NCI-H2107 (cell line): ENCODE data around the gene PIBF1.

ENCODE experiments used
- DNase-seq: peaks from one replicate; lab custom pipeline; 2025; lab: John Stamatoyannopoulos, UW

Gene PIBF1

GRCh38 chr13:73060251-73061160 lies 278.6 kb downstream of the PIBF1 start:
- DNase-seq = no peak

GRCh38 chr13:73061473-73061872 lies 279.5 kb downstream of the PIBF1 start:
- no peak for DNase-seq

GRCh38 chr13:73061876-73062275 lies 279.9 kb downstream of the PIBF1 start:
- DNase-seq = no peak

- no peak for DNase-seq
Measured at GRCh38 chr13:73062468-73062867, 280.5 kb downstream of the PIBF1 start.

GRCh38 chr13:73063166-73063565 lies 281.2 kb downstream of the PIBF1 start:
- DNase-seq = no peak

DNA sequence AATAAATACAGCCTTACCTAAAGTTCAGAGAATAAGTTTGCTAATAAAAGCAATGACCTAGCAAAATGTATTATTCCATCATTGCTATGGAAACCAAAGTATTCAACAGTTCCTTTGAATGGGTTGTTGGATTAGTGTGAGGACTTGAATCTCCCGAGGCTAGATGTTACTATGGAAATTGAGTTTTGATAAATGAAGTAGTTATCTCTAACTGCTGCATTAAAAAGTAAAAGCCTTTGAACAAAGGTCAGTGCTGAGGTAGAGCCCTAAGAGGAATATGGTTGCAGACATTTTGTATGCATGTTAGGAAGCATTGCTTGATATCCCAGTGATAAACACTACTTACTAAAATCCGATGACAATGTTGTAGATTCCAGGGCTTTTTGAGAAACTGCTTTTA lies 283.1 kb downstream of the PIBF1 start:
- no peak for DNase-seq

DNA sequence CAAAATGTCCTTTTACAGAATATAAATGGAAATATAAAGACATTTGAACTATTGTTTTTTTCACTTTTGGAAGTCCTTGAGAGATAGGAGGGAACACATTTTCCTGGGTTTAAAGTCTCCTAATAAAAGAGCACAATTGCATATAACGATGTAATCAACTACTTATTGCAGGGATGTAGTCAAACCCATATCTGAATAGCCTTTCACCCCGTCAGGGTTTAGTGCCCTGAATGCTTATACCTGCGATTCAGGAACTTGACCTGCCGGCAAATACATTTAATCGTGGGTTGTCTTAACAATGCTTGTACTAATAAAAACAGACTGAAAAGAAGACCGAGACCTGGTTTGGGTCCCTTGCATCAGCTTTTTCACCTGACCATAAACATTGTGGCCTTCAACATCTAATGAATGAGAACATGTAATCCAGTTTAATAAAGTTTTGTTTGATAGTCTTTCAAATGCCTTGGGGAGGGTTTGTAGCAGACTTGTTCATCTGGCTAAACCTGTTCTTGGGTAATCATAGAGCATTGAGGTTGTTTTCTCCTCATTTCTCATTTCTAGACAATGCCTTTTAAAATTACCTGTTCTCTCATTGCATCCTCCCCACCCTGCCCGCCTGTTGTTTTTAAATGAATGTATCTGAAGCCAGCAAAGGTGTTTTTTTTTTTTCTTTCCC lies 283.9 kb downstream of the PIBF1 start:
- DNase-seq = no peak
